Measurements from ENCODE around the gene TLE2. TPM values are rescaled to one million over a fixed set of nuclear protein-coding genes. Genes with fewer than 3 reads are reported as not detected.

Gene TLE2
- total RNA-seq, 1 experiment from 2014 or later = 7.7 TPM

DNA sequence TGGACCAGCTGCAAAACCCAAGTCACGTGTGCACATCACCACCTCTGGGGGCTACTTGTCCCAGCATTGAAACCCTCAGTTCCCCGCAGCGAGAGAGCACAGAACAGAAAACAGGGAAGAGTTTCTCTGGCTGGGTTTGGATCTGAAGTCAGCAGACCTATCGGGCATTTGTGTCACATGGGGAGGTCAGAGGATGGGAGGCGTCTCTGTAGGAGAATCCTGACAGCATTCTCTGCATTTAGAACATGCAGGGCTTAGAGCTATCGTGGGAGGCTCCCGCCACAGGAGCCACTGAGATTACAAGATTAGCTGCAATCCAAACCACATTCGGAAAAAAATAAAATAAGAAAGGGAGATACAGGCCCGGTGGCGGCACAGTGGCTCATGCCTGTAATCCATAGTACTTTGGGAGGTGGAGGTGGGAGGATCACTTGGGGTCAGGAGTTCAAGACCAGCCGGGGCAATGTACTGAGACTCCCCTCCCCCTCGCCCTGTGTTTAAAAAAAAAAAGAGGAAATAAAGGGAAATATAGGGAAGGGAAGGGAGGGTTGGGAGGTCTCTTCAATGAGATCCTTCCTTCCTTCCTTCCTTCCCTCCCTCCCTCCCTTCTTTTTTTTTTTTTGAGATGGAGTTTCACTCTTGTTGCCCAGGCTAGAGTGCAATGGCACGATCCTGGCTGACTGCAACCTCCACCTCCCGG, 54.6 kb downstream of the TLE2 start:
- CTCF ChIA-PET = no interaction called here
- Histone ChIP-seq H3K9me2 (replicated peaks; ENCODE audit: low read length) (no peaks in the 10 kb centered on the region), H3K4me3 (ENCODE audit: low read length) (no peak overlapping the region), H3F3A (ENCODE audit: low read length, unreplicated experiment) (no peaks in the 10 kb centered on the region), H3K4me2 (ENCODE audit: low read length) (no peak overlapping the region), H3K36me3 (ENCODE audit: low read depth, low read length) (no peaks in the 10 kb centered on the region), H3K27ac (ENCODE audit: low read length) (no peak overlapping the region), H3K79me2 (ENCODE audit: low read length) (no peaks in the 10 kb centered on the region), H3K9ac (ENCODE audit: low read length) (no peak overlapping the region), H3K27me3 (ENCODE audit: low read length) (no peaks in the 10 kb centered on the region), H4K20me1 (ENCODE audit: low read length) (no peaks in the 10 kb centered on the region), H2AFZ (ENCODE audit: low read length) (no peak overlapping the region), H3K9me3 (ENCODE audit: low read length) (no peaks in the 10 kb centered on the region), H3K4me1 (ENCODE audit: insufficient read depth, low read length) (no peaks in the 10 kb centered on the region)
- BruUV-seq (replicated peaks) = no TSS peak
- DNase-seq (no peak), ATAC-seq (no peak)
- POLR2A ChIA-PET (ENCODE audit: unreplicated experiment) = no interaction called here
- intact Hi-C loops (cut with micrococcal nuclease) = no loop called here
- no peak for TF ChIP-seq EZH2 (IDR thresholded peaks at IDR 0.05; ENCODE audit: low read length, unreplicated experiment)
- no peak for TF ChIP-seq EZH2phosphoT487 (IDR thresholded peaks at IDR 0.05; ENCODE audit: borderline replicate concordance, low read length)
- TF ChIP-seq CTCF (conservative IDR thresholded peaks at IDR 0.05; ENCODE audit: low read depth, low read length) = no peak

DNA sequence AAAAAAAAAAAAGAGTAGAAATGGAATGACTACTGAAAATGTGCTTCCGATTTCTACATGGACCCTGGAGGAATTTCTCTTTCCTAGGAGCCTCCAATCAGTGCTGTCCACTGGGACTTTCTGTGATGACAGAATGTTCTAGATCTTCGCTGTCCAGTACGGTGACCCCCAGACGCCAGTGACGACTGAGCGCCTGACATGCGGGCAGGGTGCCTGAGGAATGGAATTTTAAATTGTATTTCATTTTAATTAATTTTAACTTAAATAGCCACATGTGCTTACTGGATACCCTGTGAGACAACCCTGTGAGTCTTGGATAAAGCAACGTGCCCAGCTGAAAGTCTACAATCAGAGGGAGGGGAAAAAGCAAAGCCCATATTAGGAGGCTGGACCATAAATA, 55.9 kb downstream of the TLE2 start:
- BruUV-seq (replicated peaks) = no TSS peak
- TF ChIP-seq EZH2 (IDR thresholded peaks at IDR 0.05; ENCODE audit: low read length, unreplicated experiment) (no peak), CTCF (conservative IDR thresholded peaks at IDR 0.05; ENCODE audit: low read depth, low read length) (no peak), EZH2phosphoT487 (IDR thresholded peaks at IDR 0.05; ENCODE audit: borderline replicate concordance, low read length) (no peak)
- Histone ChIP-seq H3F3A (ENCODE audit: low read length, unreplicated experiment) (no peaks in the 10 kb centered on the region), H3K9me3 (ENCODE audit: low read length) (no peaks in the 10 kb centered on the region), H3K4me3 (ENCODE audit: low read length) (no peak overlapping the region), H3K36me3 (ENCODE audit: low read depth, low read length) (no peaks in the 10 kb centered on the region), H3K27me3 (ENCODE audit: low read length) (no peaks in the 10 kb centered on the region), H4K20me1 (ENCODE audit: low read length) (no peaks in the 10 kb centered on the region), H3K4me1 (ENCODE audit: insufficient read depth, low read length) (no peaks in the 10 kb centered on the region), H3K4me2 (ENCODE audit: low read length) (no peak overlapping the region), H3K9ac (ENCODE audit: low read length) (no peak overlapping the region), H3K79me2 (ENCODE audit: low read length) (no peaks in the 10 kb centered on the region), H3K9me2 (replicated peaks; ENCODE audit: low read length) (no peaks in the 10 kb centered on the region), H3K27ac (ENCODE audit: low read length) (no peak overlapping the region), H2AFZ (ENCODE audit: low read length) (no peak overlapping the region)
- CTCF ChIA-PET = no interaction called here
- intact Hi-C loops (cut with micrococcal nuclease) = no loop called here
- POLR2A ChIA-PET (ENCODE audit: unreplicated experiment) = no interaction called here
- DNase-seq (no peak), ATAC-seq (no peak)

DNA sequence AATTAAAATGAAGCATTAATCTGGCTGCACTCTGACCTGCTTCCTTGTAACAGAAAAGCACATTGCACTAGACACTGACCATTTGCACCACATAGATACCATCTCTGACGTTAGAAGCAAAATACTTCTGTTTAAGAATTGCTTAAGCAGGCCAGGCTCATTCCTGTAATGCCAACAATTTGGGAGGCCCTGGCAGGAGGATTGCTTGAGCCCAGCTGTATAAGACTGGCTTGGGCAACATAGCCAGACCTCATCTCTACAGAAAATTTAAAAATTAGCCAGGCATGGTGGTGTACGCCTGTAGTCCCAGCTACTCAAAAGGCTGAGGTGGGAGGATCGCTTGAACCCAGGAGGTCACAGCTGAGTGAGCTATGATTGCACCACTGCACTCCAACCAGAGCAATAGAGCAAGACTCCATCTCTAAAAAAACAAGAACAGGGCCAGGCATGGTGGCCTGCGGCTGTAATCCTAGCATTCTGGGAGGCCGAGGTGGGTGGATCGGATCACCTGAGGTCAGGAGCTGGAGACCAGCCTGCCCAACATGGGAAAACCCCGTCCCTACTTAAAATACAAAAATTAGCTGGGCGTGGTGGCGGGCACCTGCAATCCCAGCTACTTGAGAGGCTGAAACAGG, 58.8 kb downstream of the TLE2 start:
- CTCF ChIA-PET = no interaction called here
- no TSS peak for BruUV-seq (replicated peaks)
- DNase-seq = no peak

More for the DNA sequence above, 58.8 kb downstream of the TLE2 start:
- Histone ChIP-seq H3K79me2 (ENCODE audit: low read length) (no peaks in the 10 kb centered on the region), H3K9me2 (replicated peaks; ENCODE audit: low read length) (no peaks in the 10 kb centered on the region), H3K27ac (ENCODE audit: low read length) (no peak overlapping the region), H3K4me1 (ENCODE audit: insufficient read depth, low read length) (no peaks in the 10 kb centered on the region), H3K36me3 (ENCODE audit: low read depth, low read length) (no peaks in the 10 kb centered on the region), H3F3A (ENCODE audit: low read length, unreplicated experiment) (no peaks in the 10 kb centered on the region), H3K27me3 (ENCODE audit: low read length) (no peaks in the 10 kb centered on the region), H2AFZ (ENCODE audit: low read length) (no peak overlapping the region), H3K9ac (ENCODE audit: low read length) (no peak overlapping the region), H4K20me1 (ENCODE audit: low read length) (no peaks in the 10 kb centered on the region), H3K4me2 (ENCODE audit: low read length) (no peak overlapping the region), H3K4me3 (ENCODE audit: low read length) (no peak overlapping the region), H3K9me3 (ENCODE audit: low read length) (no peaks in the 10 kb centered on the region)
- intact Hi-C loops (cut with micrococcal nuclease) = no loop called here
- POLR2A ChIA-PET (ENCODE audit: unreplicated experiment) = no interaction called here
- ATAC-seq = no peak
- TF ChIP-seq CTCF (conservative IDR thresholded peaks at IDR 0.05; ENCODE audit: low read depth, low read length) (no peak), EZH2 (IDR thresholded peaks at IDR 0.05; ENCODE audit: low read length, unreplicated experiment) (no peak), EZH2phosphoT487 (IDR thresholded peaks at IDR 0.05; ENCODE audit: borderline replicate concordance, low read length) (no peak)
